HCT116 (cell line): ENCODE data around the gene ETHE1. TPM values are rescaled to one million over a fixed set of nuclear protein-coding genes. Genes with fewer than 3 reads are reported as not detected.
A peak's percentile ranks its signal among the peaks of the same experiment; 100 is the strongest.

ENCODE experiments used
- ATAC-seq: fragments of 200-7000 bp; cut with Tn5 transposase; 2 replicates; pipeline ENCODE4 v1.9.1; 2020; ENCODE audit warnings: mild to moderate bottlenecking, moderate library complexity
- BruUV-seq: library from RNA; stranded (reverse); fragments of 400-500 nt; replicated peaks from 2 replicates; lab custom pipeline; 2021; lab: Mats Ljungman, UMichigan
- CTCF ChIA-PET: fragments of 300-600 bp; sonication (Branson Sonifier 250); formaldehyde crosslinking; loops from one replicate; lab custom pipeline; 2021; ENCODE audit warnings: antibody characterized with exemption; lab: Charles Lee
- POLR2A ChIA-PET: fragments of 300-600, 350-600 bp; sonication (Branson Sonifier 250); formaldehyde crosslinking; loops from one replicate; lab custom pipeline; 2021; ENCODE audit warnings: antibody characterized with exemption; lab: Charles Lee
- RAD21 ChIA-PET, 2 experiments: fragments of 300-600 bp; sonication (Branson Sonifier 250); formaldehyde crosslinking; loops; one replicate each; lab custom pipeline; 2023; ENCODE audit warnings: low total read pairs in 2 of 2; ENCODE audit not compliant: uncharacterized antibody in 2 of 2, unreplicated experiment in 2 of 2, low non-redundant PET in 1 of 2; lab: Charles Lee
- DNase-seq: peaks from one replicate; pipeline ENCODE4 v3.0.0-alpha.2; 2010; ENCODE audit warnings: low read depth, low spot score
- H2AFZ ChIP-seq: fragments of 200-600 bp; shearing (Covaris generic), sonication (generic); 2 replicates; pipeline ENCODE4 v1.6.1; 2017; ENCODE audit warnings: low read depth, mixed run types, mixed read lengths, antibody characterized with exemption, low read length; ENCODE audit not compliant: poor library complexity, severe bottlenecking
- H3K27ac ChIP-seq: 2 replicates; pipeline ENCODE4 v1.5.1; 2012; ENCODE audit warnings: low read depth, low read length
- H3K27me3 ChIP-seq: fragments of 200-600 bp; sonication (generic); 2 replicates; pipeline ENCODE4 v1.6.1; 2016; ENCODE audit warnings: mixed run types, low read length, mixed read lengths; ENCODE audit not compliant: insufficient read depth
- H3K36me3 ChIP-seq, 2 experiments: fragments of 200-500 bp in 1 of 2; fragments of 200-600 bp in 1 of 2; sonication (Bioruptor generic) in 1 of 2; sonication (generic) in 1 of 2; 2 replicates each; pipeline versions ENCODE4 v1.5.1 to v1.6.1; 2014 to 2016; ENCODE audit warnings: low read length in 2 of 2, inconsistent platforms in 1 of 2, mixed read lengths in 1 of 2, mixed run types in 1 of 2; ENCODE audit not compliant: insufficient read depth in 2 of 2, control insufficient read depth in 1 of 2
- H3K4me1 ChIP-seq, 2 experiments: fragments of 200-600 bp in 1 of 2; sonication (generic) in 1 of 2; 2 replicates each; pipeline versions ENCODE4 v1.5.1 to v1.6.1; 2012 to 2017; ENCODE audit warnings: low read length in 2 of 2, inconsistent platforms in 1 of 2, mild to moderate bottlenecking in 1 of 2, mixed read lengths in 1 of 2, mixed run types in 1 of 2, moderate library complexity in 1 of 2; ENCODE audit not compliant: insufficient read depth in 2 of 2, control insufficient read depth in 1 of 2
- H3K4me2 ChIP-seq: fragments of 200-600 bp; sonication (generic); 2 replicates; pipeline ENCODE4 v1.6.1; 2017; ENCODE audit warnings: mixed run types, low read length, mixed read lengths
- H3K4me3 ChIP-seq, 2 experiments: fragments of 200-600 bp in 1 of 2; sonication (generic) in 1 of 2; replicated peaks in 1 of 2; 2 replicates each; pipeline ENCODE4 v1.5.1; 2011 to 2016; ENCODE audit warnings: low read length in 2 of 2, control low read depth in 1 of 2, low read depth in 1 of 2, mild to moderate bottlenecking in 1 of 2, mixed read lengths in 1 of 2, mixed run types in 1 of 2
- H3K79me2 ChIP-seq: fragments of 200-600 bp; sonication (generic); 2 replicates; pipeline ENCODE4 v1.6.1; 2017; ENCODE audit warnings: mild to moderate bottlenecking, mixed run types, low read length, moderate library complexity, mixed read lengths; ENCODE audit not compliant: insufficient read depth
- H3K9ac ChIP-seq: fragments of 200-600 bp; sonication (generic); 2 replicates; pipeline ENCODE4 v1.6.1; 2016; ENCODE audit warnings: low read length, mixed read lengths
- H3K9me2 ChIP-seq: fragments of 200-600 bp; sonication (generic), shearing (Covaris generic); 2 replicates; pipeline ENCODE4 v1.6.1; 2017; ENCODE audit warnings: mixed run types, mild to moderate bottlenecking, moderate library complexity; ENCODE audit not compliant: insufficient read depth
- H3K9me3 ChIP-seq, 2 experiments: fragments of 200-500 bp in 1 of 2; fragments of 200-600 bp in 1 of 2; sonication (Bioruptor generic) in 1 of 2; sonication (generic) in 1 of 2; 2 replicates each; pipeline ENCODE4 v1.6.1; 2014 to 2017; ENCODE audit warnings: low read length in 2 of 2, mixed read lengths in 2 of 2, inconsistent platforms in 1 of 2, low read depth in 1 of 2, mild to moderate bottlenecking in 1 of 2, mixed run types in 1 of 2, moderate library complexity in 1 of 2; ENCODE audit not compliant: control insufficient read depth in 1 of 2, insufficient read depth in 1 of 2
- H4K20me1 ChIP-seq: fragments of 200-600 bp; sonication (generic), shearing (Covaris generic); 2 replicates; pipeline ENCODE4 v1.6.1; 2017; ENCODE audit warnings: mixed run types, mild to moderate bottlenecking, moderate library complexity; ENCODE audit not compliant: insufficient read depth
- ATF3 ChIP-seq: IDR thresholded peaks from 2 replicates; pipeline ENCODE4 v1.6.1; 2012
- CBX3 ChIP-seq: IDR thresholded peaks from 2 replicates; pipeline ENCODE4 v1.6.1; 2012; ENCODE audit warnings: low read depth
- EGR1 ChIP-seq: IDR thresholded peaks from 2 replicates; pipeline ENCODE4 v1.6.1; 2012; ENCODE audit warnings: low read depth
- ELF1 ChIP-seq: IDR thresholded peaks from 2 replicates; pipeline ENCODE4 v1.6.1; 2012; ENCODE audit warnings: low read depth, borderline replicate concordance
- FOSL1 ChIP-seq: IDR thresholded peaks from 2 replicates; pipeline ENCODE4 v1.6.1; 2012; ENCODE audit warnings: low read depth
- POLR2A ChIP-seq: IDR thresholded peaks from 2 replicates; pipeline ENCODE4 v1.7.0; 2011; ENCODE audit warnings: borderline replicate concordance; ENCODE audit not compliant: insufficient read depth, insufficient read length; ENCODE audit errors: extremely low read depth
- POLR2AphosphoS5 ChIP-seq: IDR thresholded peaks from 2 replicates; pipeline ENCODE4 v1.6.1; 2011; ENCODE audit warnings: mild to moderate bottlenecking, low read depth, low read length, moderate library complexity
- RAD21 ChIP-seq: IDR thresholded peaks from 2 replicates; pipeline ENCODE4 v1.6.1; 2012; ENCODE audit warnings: low read depth, mild to moderate bottlenecking
- REST ChIP-seq: IDR thresholded peaks from 2 replicates; pipeline ENCODE4 v1.6.1; 2012; ENCODE audit warnings: low read depth
- SP1 ChIP-seq: IDR thresholded peaks from 2 replicates; pipeline ENCODE4 v1.6.1; 2012; ENCODE audit warnings: low read depth
- SRF ChIP-seq: IDR thresholded peaks from 2 replicates; pipeline ENCODE4 v1.6.1; 2012; ENCODE audit warnings: low read depth
- YY1 ChIP-seq: IDR thresholded peaks from 2 replicates; pipeline ENCODE4 v1.6.1; 2011; ENCODE audit warnings: low read length, low read depth, moderate library complexity, mild to moderate bottlenecking; ENCODE audit not compliant: insufficient replicate concordance; ENCODE audit errors: extremely low read depth
- ZFX ChIP-seq: fragments of 450-650 bp; IDR thresholded peaks from 2 replicates; pipeline ENCODE4 v1.6.1; 2017
- intact Hi-C: fragments of 100-400 bp; cut with micrococcal nuclease; formaldehyde crosslinking; loops from 2 replicates; pipeline ENCODE4 v1.10.0; 2022
- total RNA-seq: library from RNA; stranded (reverse); gene quantifications from one replicate; pipeline ENCODE4 v1.2.1, GENCODE V29; 2021; ENCODE audit not compliant: unreplicated experiment

The ETHE1 gene
- total RNA-seq, 1 experiment from 2014 or later = 64.3 TPM

- Histone ChIP-seq H3K36me3 (no peaks in the 10 kb centered on the region), H3K27me3 (no peaks in the 10 kb centered on the region), H3K9me2 (no peaks in the 10 kb centered on the region), H4K20me1 (no peaks in the 10 kb centered on the region), H3K9me3 (no peaks in the 10 kb centered on the region), H3K9ac (peak within 1 kb of the TSS; percentile 90), H3K79me2 (peaks cover 10% of the 10 kb centered on the region; the same call in 1 of the 2 replicates), H3K4me1 (peaks cover 11 to 14% of the 10 kb centered on the region in 2 experiments), H3K4me3 (peak within 1 kb of the TSS; percentile 81 to 85), H2AFZ (peak within 1 kb of the TSS; percentile 53), H3K4me2 (peak within 1 kb of the TSS; percentile 89), H3K27ac (peak within 1 kb of the TSS; percentile 70)
- TF ChIP-seq CBX3 (no peak), RAD21 (no peak), ZFX (no peak), ELF1 (no peak), YY1 (no peak), ATF3 (no peak), EGR1 (0 out of 2 replicates have a peak, but pooled peaks have one; percentile 29), FOSL1 (no peak), POLR2A (no peak), SRF (0 out of 2 replicates have a peak, but pooled peaks have one; percentile 13), REST (no peak), POLR2AphosphoS5 (peak; percentile 54; the same call in 1 of the 2 replicates), SP1 (peak; percentile 41; the same call in 1 of the 2 replicates)
- ATAC-seq (peak; percentile 99), DNase-seq (peak; percentile 98)
- intact Hi-C loops = loop anchor here (1.0 kb wide), 1 partner anchor 21 kb away; the partner anchor contains the start of genes IRGQ and ZNF576
- CTCF ChIA-PET = interaction anchor here (0.7 to 1.2 kb wide), 2 partner anchors 19 to 20 kb away, joined by 3 read pairs; no protein-coding TSS in a partner anchor
- POLR2A ChIA-PET = interaction anchor here (1.8 kb wide), 1 partner anchor 21 kb away, joined by 6 read pairs; the partner anchor contains the start of genes IRGQ and ZNF576
- RAD21 ChIA-PET = no interaction called here
- BruUV-seq = no TSS peak
Observed at GRCh38 chr19:43575156-43575950, 48.4 kb upstream of the ETHE1 start, which contains the start of the genes PINLYP and XRCC1. PINLYP (plus strand) TSS chr19:43575801; CDS start chr19:43577192, 1,391 bp downstream. XRCC1 (minus strand) TSS chr19:43575527; CDS start chr19:43575458, 69 bp downstream.
